Measurements from ENCODE around the gene POLR3GL.

The POLR3GL gene

GRCh38 chr1:145979746-145980456 lies 15.4 kb downstream of the POLR3GL start:
- Histone ChIP-seq H2BK5ac (ENCODE audit: low read depth, low read length, poor library complexity) (no peak overlapping the region), H2BK120ac (ENCODE audit: insufficient read depth, low read length, poor library complexity) (peak overlapping the region; percentile 68), H3K4ac (ENCODE audit: low read depth, low read length) (no peak overlapping the region), H3K36me3 (ENCODE audit: control insufficient read depth in 1 of 2, insufficient read depth in 2 of 2, low read length in 2 of 2) (no peaks in the 10 kb centered on the region), H3K27ac (ENCODE audit: low read depth, low read length) (peak overlapping the region; percentile 40), H3K27me3 (ENCODE audit: insufficient read depth, low read length) (no peaks in the 10 kb centered on the region), H4K12ac (ENCODE audit: low read depth, low read length) (no peak overlapping the region), H3K9me3 (ENCODE audit: insufficient read depth, low read depth, low read length) (no peaks in the 10 kb centered on the region), H2AK5ac (ENCODE audit: low read length) (no peak overlapping the region), H3K79me2 (ENCODE audit: control insufficient read depth, insufficient read depth, low read length, poor library complexity) (no peaks in the 10 kb centered on the region), H3K4me3 (ENCODE audit: low read depth, low read length) (no peak overlapping the region), H3K9ac (ENCODE audit: low read length) (no peak overlapping the region), H3K4me1 (ENCODE audit: control insufficient read depth in 1 of 2, insufficient read depth in 2 of 2, low read length in 2 of 2) (peaks cover 11 to 19% of the 10 kb centered on the region in 2 experiments), H4K8ac (ENCODE audit: low read depth, low read length) (no peak overlapping the region), H3K18ac (ENCODE audit: low read length) (no peak overlapping the region), H3K4me2 (ENCODE audit: low read length) (no peak overlapping the region), H3K14ac (ENCODE audit: low read length) (no peak overlapping the region), H3K23ac (ENCODE audit: low read length) (no peak overlapping the region), H4K91ac (ENCODE audit: low read depth, low read length) (peak overlapping the region; percentile 48), H3K79me1 (ENCODE audit: low read length) (peaks cover 4% of the 10 kb centered on the region), H2BK12ac (ENCODE audit: low read length) (peak overlapping the region; percentile 23), H2AFZ (ENCODE audit: insufficient read depth, low read length, poor library complexity) (no peak overlapping the region)
- DNase-seq, result no peak
- WGBS (ENCODE audit: extremely low coverage, insufficient coverage, insufficient read length), result no CpG with 5 or more reads among the region's 7 CpGs

GRCh38 chr1:145980457-145980994 lies 16.0 kb downstream of the POLR3GL start:
- Histone ChIP-seq H2AFZ (ENCODE audit: insufficient read depth, low read length, poor library complexity) (no peak overlapping the region), H3K4me1 (ENCODE audit: control insufficient read depth in 1 of 2, insufficient read depth in 2 of 2, low read length in 2 of 2) (peaks cover 17 to 26% of the 10 kb centered on the region in 2 experiments), H3K36me3 (ENCODE audit: control insufficient read depth in 1 of 2, insufficient read depth in 2 of 2, low read length in 2 of 2) (no peaks in the 10 kb centered on the region), H3K18ac (ENCODE audit: low read length) (no peak overlapping the region), H4K91ac (ENCODE audit: low read depth, low read length) (peak overlapping the region; percentile 3), H3K4ac (ENCODE audit: low read depth, low read length) (no peak overlapping the region), H3K79me2 (ENCODE audit: control insufficient read depth, insufficient read depth, low read length, poor library complexity) (no peaks in the 10 kb centered on the region), H4K8ac (ENCODE audit: low read depth, low read length) (no peak overlapping the region), H4K12ac (ENCODE audit: low read depth, low read length) (no peak overlapping the region), H2BK120ac (ENCODE audit: insufficient read depth, low read length, poor library complexity) (peak overlapping the region; percentile 38), H2AK5ac (ENCODE audit: low read length) (no peak overlapping the region), H3K79me1 (ENCODE audit: low read length) (peaks cover 9% of the 10 kb centered on the region), H3K4me2 (ENCODE audit: low read length) (no peak overlapping the region), H3K27me3 (ENCODE audit: insufficient read depth, low read length) (no peaks in the 10 kb centered on the region), H2BK12ac (ENCODE audit: low read length) (peak overlapping the region; percentile 62), H2BK5ac (ENCODE audit: low read depth, low read length, poor library complexity) (no peak overlapping the region), H3K9ac (ENCODE audit: low read length) (no peak overlapping the region), H3K14ac (ENCODE audit: low read length) (no peak overlapping the region), H3K4me3 (ENCODE audit: low read depth, low read length) (no peak overlapping the region), H3K27ac (ENCODE audit: low read depth, low read length) (no peak overlapping the region), H3K9me3 (ENCODE audit: insufficient read depth, low read depth, low read length) (no peaks in the 10 kb centered on the region), H3K23ac (ENCODE audit: low read length) (no peak overlapping the region)
- WGBS (ENCODE audit: extremely low coverage, insufficient coverage, insufficient read length), result no CpG with 5 or more reads among the region's 1 CpG
- no peak for DNase-seq

DNA sequence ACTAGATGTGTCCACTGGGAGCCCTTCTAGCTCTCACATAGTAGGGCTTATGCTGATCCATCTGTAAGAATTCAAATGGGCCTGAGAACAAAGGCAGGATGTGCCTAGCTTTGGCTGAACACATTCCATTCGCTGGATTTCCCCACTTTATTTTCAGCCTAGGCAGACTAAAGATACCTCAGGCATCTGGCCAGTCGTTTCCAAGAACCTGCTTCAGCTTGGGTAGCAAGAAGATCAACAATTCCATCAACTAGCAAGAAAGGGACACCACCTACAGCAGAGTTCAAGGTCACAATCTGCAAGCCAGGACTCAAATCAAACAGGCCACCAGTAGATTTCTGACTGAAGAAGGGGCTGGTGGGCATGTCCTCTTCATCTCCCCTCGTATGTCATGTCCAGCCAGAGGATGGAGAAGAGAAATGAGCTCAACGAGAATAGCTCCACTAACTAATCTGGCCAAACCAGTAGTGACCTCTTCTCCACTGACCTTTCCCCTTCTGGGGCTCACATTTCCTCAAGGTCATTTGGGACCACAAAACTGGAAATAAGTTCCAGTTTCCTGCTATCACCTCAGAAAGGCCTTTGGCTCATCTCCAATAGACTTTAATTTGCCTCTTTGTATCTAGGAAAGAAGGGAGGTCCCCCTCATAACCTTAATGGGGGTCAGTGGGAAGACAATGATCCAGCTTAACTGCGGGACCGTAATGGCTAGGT lies 17.7 kb downstream of the POLR3GL start:
- Histone ChIP-seq H2AFZ (ENCODE audit: insufficient read depth, low read length, poor library complexity) (no peak overlapping the region), H2BK5ac (ENCODE audit: low read depth, low read length, poor library complexity) (no peak overlapping the region), H3K4me3 (ENCODE audit: low read depth, low read length) (no peak overlapping the region), H3K27me3 (ENCODE audit: insufficient read depth, low read length) (no peaks in the 10 kb centered on the region), H4K12ac (ENCODE audit: low read depth, low read length) (no peak overlapping the region), H3K18ac (ENCODE audit: low read length) (no peak overlapping the region), H3K27ac (ENCODE audit: low read depth, low read length) (no peak overlapping the region), H3K4ac (ENCODE audit: low read depth, low read length) (no peak overlapping the region), H3K36me3 (ENCODE audit: control insufficient read depth in 1 of 2, insufficient read depth in 2 of 2, low read length in 2 of 2) (no peaks in the 10 kb centered on the region), H3K9ac (ENCODE audit: low read length) (no peak overlapping the region), H3K9me3 (ENCODE audit: insufficient read depth, low read depth, low read length) (no peaks in the 10 kb centered on the region), H3K4me2 (ENCODE audit: low read length) (no peak overlapping the region), H2BK120ac (ENCODE audit: insufficient read depth, low read length, poor library complexity) (no peak overlapping the region), H2AK5ac (ENCODE audit: low read length) (no peak overlapping the region), H3K14ac (ENCODE audit: low read length) (no peak overlapping the region), H3K4me1 (ENCODE audit: control insufficient read depth in 1 of 2, insufficient read depth in 2 of 2, low read length in 2 of 2) (peaks cover 18 to 29% of the 10 kb centered on the region in 2 experiments), H2BK12ac (ENCODE audit: low read length) (no peak overlapping the region), H3K79me2 (ENCODE audit: control insufficient read depth, insufficient read depth, low read length, poor library complexity) (no peaks in the 10 kb centered on the region), H3K23ac (ENCODE audit: low read length) (no peak overlapping the region), H4K91ac (ENCODE audit: low read depth, low read length) (no peak overlapping the region), H3K79me1 (ENCODE audit: low read length) (peaks cover 10% of the 10 kb centered on the region), H4K8ac (ENCODE audit: low read depth, low read length) (no peak overlapping the region)
- DNase-seq, result no peak
- WGBS (ENCODE audit: extremely low coverage, insufficient coverage, insufficient read length), result no CpG with 5 or more reads among the region's 6 CpGs

- Histone ChIP-seq H3K4me2 (ENCODE audit: low read length) (no peak overlapping the region), H3K79me1 (ENCODE audit: low read length) (peaks cover 10% of the 10 kb centered on the region), H3K9me3 (ENCODE audit: insufficient read depth, low read depth, low read length) (no peaks in the 10 kb centered on the region), H4K91ac (ENCODE audit: low read depth, low read length) (no peak overlapping the region), H3K14ac (ENCODE audit: low read length) (no peak overlapping the region), H2BK120ac (ENCODE audit: insufficient read depth, low read length, poor library complexity) (no peak overlapping the region), H3K4me1 (ENCODE audit: control insufficient read depth in 1 of 2, insufficient read depth in 2 of 2, low read length in 2 of 2) (peaks cover 18 to 27% of the 10 kb centered on the region in 2 experiments), H3K27me3 (ENCODE audit: insufficient read depth, low read length) (no peaks in the 10 kb centered on the region), H3K23ac (ENCODE audit: low read length) (no peak overlapping the region), H2BK12ac (ENCODE audit: low read length) (no peak overlapping the region), H2BK5ac (ENCODE audit: low read depth, low read length, poor library complexity) (no peak overlapping the region), H3K4me3 (ENCODE audit: low read depth, low read length) (no peak overlapping the region), H3K79me2 (ENCODE audit: control insufficient read depth, insufficient read depth, low read length, poor library complexity) (no peaks in the 10 kb centered on the region), H3K4ac (ENCODE audit: low read depth, low read length) (no peak overlapping the region), H3K18ac (ENCODE audit: low read length) (no peak overlapping the region), H3K27ac (ENCODE audit: low read depth, low read length) (no peak overlapping the region), H2AK5ac (ENCODE audit: low read length) (no peak overlapping the region), H2AFZ (ENCODE audit: insufficient read depth, low read length, poor library complexity) (no peak overlapping the region), H3K36me3 (ENCODE audit: control insufficient read depth in 1 of 2, insufficient read depth in 2 of 2, low read length in 2 of 2) (no peaks in the 10 kb centered on the region), H4K8ac (ENCODE audit: low read depth, low read length) (no peak overlapping the region), H3K9ac (ENCODE audit: low read length) (no peak overlapping the region), H4K12ac (ENCODE audit: low read depth, low read length) (no peak overlapping the region)
- WGBS (ENCODE audit: extremely low coverage, insufficient coverage, insufficient read length), result no CpG with 5 or more reads among the region's 1 CpG
- no peak for DNase-seq
Observed at GRCh38 chr1:145983206-145983675, 18.8 kb downstream of the POLR3GL start.
